H1 (cell line): ENCODE data around the gene LNX2. TPM values are rescaled to one million over a fixed set of nuclear protein-coding genes. Genes with fewer than 3 reads are reported as not detected.

Experiments used
- CTCF ChIA-PET: fragments of 300-600 bp; sonication (Branson Sonifier 250); formaldehyde crosslinking; loops from one replicate; lab custom pipeline; 2021; ENCODE audit not compliant: partially characterized antibody; lab: Charles Lee
- POLR2A ChIA-PET: fragments of 300-600 bp; sonication (Branson Sonifier 250); formaldehyde crosslinking; loops from one replicate; lab custom pipeline; 2021; ENCODE audit warnings: inconsistent platforms; ENCODE audit not compliant: partially characterized antibody; lab: Charles Lee
- DNase-seq, 2 experiments: peaks; one replicate each; pipeline versions ENCODE4 v3.0.0 to v3.0.0-alpha.2; 2010 to 2022; ENCODE audit warnings: low spot score in 2 of 2, low read depth in 1 of 2, mixed read lengths in 1 of 2
- FAIRE-seq: peaks from 2 replicates; lab custom pipeline; 2011; peaks lifted over from hg19 to GRCh38; lab: Jason Lieb, UNC
- H2AFZ ChIP-seq: 2 replicates; pipeline ENCODE4 v1.8.1; 2012; ENCODE audit warnings: low read length, inconsistent platforms
- H2AK5ac ChIP-seq: 2 replicates; pipeline ENCODE4 v1.6.1; 2013; ENCODE audit warnings: low read depth, low read length
- H2BK120ac ChIP-seq: replicated peaks from 2 replicates; pipeline ENCODE3; 2013; ENCODE audit warnings: low read depth, low read length, inconsistent platforms
- H2BK12ac ChIP-seq: 2 replicates; pipeline ENCODE4 v1.6.1; 2013; ENCODE audit warnings: low read depth, low read length
- H2BK15ac ChIP-seq: 2 replicates; pipeline ENCODE4 v1.6.1; 2013; ENCODE audit warnings: low read length
- H2BK20ac ChIP-seq: 2 replicates; pipeline ENCODE4 v1.6.1; 2013; ENCODE audit warnings: low read length
- H2BK5ac ChIP-seq: 2 replicates; pipeline ENCODE4 v1.6.1; 2013; ENCODE audit warnings: low read depth, low read length
- H3K14ac ChIP-seq: 2 replicates; pipeline ENCODE4 v1.6.1; 2013; ENCODE audit warnings: inconsistent platforms; ENCODE audit not compliant: insufficient read length
- H3K18ac ChIP-seq: 2 replicates; pipeline ENCODE4 v1.6.1; 2013; ENCODE audit warnings: low read length; ENCODE audit errors: extremely low read depth
- H3K23ac ChIP-seq: 2 replicates; pipeline ENCODE4 v1.6.1; 2013; ENCODE audit warnings: inconsistent platforms; ENCODE audit not compliant: insufficient read length
- H3K23me2 ChIP-seq: 2 replicates; pipeline ENCODE4 v1.6.1; 2013; ENCODE audit warnings: low read depth, low read length
- H3K27ac ChIP-seq: 2 replicates; pipeline ENCODE4 v1.6.1; 2011; ENCODE audit warnings: low read depth, low read length, inconsistent platforms
- H3K27me3 ChIP-seq, 4 experiments: replicated peaks in 1 of 4; 1 replicate in 1 of 4; 2 replicates in 3 of 4; pipeline versions ENCODE4 v1.6.1 to v1.8.1; 2011 to 2013; ENCODE audit warnings: low read length in 3 of 4, mild to moderate bottlenecking in 3 of 4, inconsistent platforms in 2 of 4, mixed read lengths in 2 of 4, moderate library complexity in 1 of 4; ENCODE audit not compliant: control insufficient read depth in 3 of 4, insufficient read depth in 3 of 4; ENCODE audit errors: extremely low read depth in 1 of 4
- H3K36me3 ChIP-seq, 4 experiments: 2 replicates each; pipeline versions ENCODE4 v1.6.1 to v1.8.1; 2011 to 2013; ENCODE audit warnings: mild to moderate bottlenecking in 4 of 4, low read length in 3 of 4, moderate library complexity in 2 of 4, control low read depth in 1 of 4, inconsistent platforms in 1 of 4; ENCODE audit not compliant: insufficient read depth in 4 of 4, control insufficient read depth in 2 of 4
- H3K4ac ChIP-seq: replicated peaks from 2 replicates; pipeline ENCODE3; 2013; ENCODE audit warnings: low read length, low read depth, mixed read lengths, inconsistent platforms; ENCODE audit not compliant: insufficient read length
- H3K4me1 ChIP-seq, 4 experiments: replicated peaks in 1 of 4; 1 replicate in 1 of 4; 2 replicates in 3 of 4; pipeline versions ENCODE4 v1.6.1 to v1.8.1; 2011 to 2013; ENCODE audit warnings: low read length in 3 of 4, inconsistent platforms in 2 of 4, mixed read lengths in 1 of 4; ENCODE audit not compliant: insufficient read depth in 4 of 4, control insufficient read depth in 3 of 4
- H3K4me2 ChIP-seq, 2 experiments: 2 replicates each; pipeline versions ENCODE4 v1.6.1 to v1.8.1; 2011 to 2013; ENCODE audit warnings: low read depth in 2 of 2, low read length in 2 of 2, control low read depth in 1 of 2, inconsistent platforms in 1 of 2, mild to moderate bottlenecking in 1 of 2; ENCODE audit not compliant: insufficient read depth in 1 of 2
- H3K4me3 ChIP-seq, 4 experiments: fragments of 200-600, 300-600 bp in 1 of 4; sonication (generic), shearing (Covaris generic), sonication (Bioruptor Twin) in 1 of 4; 2 replicates each; pipeline versions ENCODE4 v1.5.1 to v1.8.1; 2011 to 2016; ENCODE audit warnings: low read length in 4 of 4, low read depth in 3 of 4, control low read depth in 2 of 4, inconsistent platforms in 2 of 4, mild to moderate bottlenecking in 2 of 4, mixed read lengths in 1 of 4, moderate library complexity in 1 of 4; ENCODE audit not compliant: insufficient read depth in 2 of 4; ENCODE audit errors: extremely low read depth in 1 of 4
- H3K56ac ChIP-seq: replicated peaks from 2 replicates; pipeline ENCODE3; 2013; ENCODE audit warnings: low read depth, mild to moderate bottlenecking, mixed read lengths, low read length, inconsistent platforms; ENCODE audit not compliant: insufficient read length
- H3K79me1 ChIP-seq: 2 replicates; pipeline ENCODE4 v1.6.1; 2013; ENCODE audit warnings: low read depth, low read length, control low read depth
- H3K79me2 ChIP-seq, 2 experiments: 2 replicates each; pipeline versions ENCODE4 v1.6.1 to v1.8.1; 2012 to 2013; ENCODE audit warnings: low read length in 2 of 2, mild to moderate bottlenecking in 2 of 2, inconsistent platforms in 1 of 2; ENCODE audit not compliant: insufficient read depth in 2 of 2, control insufficient read depth in 1 of 2
- H3K9ac ChIP-seq, 4 experiments: replicated peaks in 1 of 4; 1 replicate in 1 of 4; 2 replicates in 3 of 4; pipeline versions ENCODE4 v1.6.1 to v1.8.1; 2011 to 2013; ENCODE audit warnings: low read depth in 3 of 4, low read length in 3 of 4, control low read depth in 2 of 4, mild to moderate bottlenecking in 2 of 4, moderate library complexity in 2 of 4, inconsistent platforms in 1 of 4; ENCODE audit errors: extremely low read depth in 1 of 4
- H3K9me3 ChIP-seq, 2 experiments: 2 replicates each; pipeline versions ENCODE4 v1.6.1 to v1.8.1; 2012 to 2013; ENCODE audit warnings: mild to moderate bottlenecking in 2 of 2, moderate library complexity in 2 of 2, control low read depth in 1 of 2, inconsistent platforms in 1 of 2, low read depth in 1 of 2, low read length in 1 of 2, mixed read lengths in 1 of 2; ENCODE audit not compliant: insufficient read depth in 2 of 2
- H4K20me1 ChIP-seq, 2 experiments: replicated peaks in 1 of 2; 2 replicates each; pipeline versions ENCODE3 to v1.8.1; 2011 to 2013; ENCODE audit warnings: inconsistent platforms in 2 of 2, low read length in 2 of 2, mild to moderate bottlenecking in 1 of 2; ENCODE audit not compliant: insufficient read depth in 2 of 2, control insufficient read depth in 1 of 2
- H4K5ac ChIP-seq: 2 replicates; pipeline ENCODE4 v1.6.1; 2013; ENCODE audit warnings: low read length, low read depth, mixed read lengths, inconsistent platforms; ENCODE audit not compliant: insufficient read length
- H4K8ac ChIP-seq: 2 replicates; pipeline ENCODE4 v1.8.0; 2013; ENCODE audit warnings: mild to moderate bottlenecking, moderate library complexity, low read length, inconsistent platforms; ENCODE audit not compliant: insufficient read depth; ENCODE audit errors: extremely low read depth
- H4K91ac ChIP-seq: replicated peaks from 2 replicates; pipeline ENCODE3; 2013; ENCODE audit warnings: low read length, mixed read lengths, inconsistent platforms; ENCODE audit not compliant: insufficient read length
- BRCA1 ChIP-seq: IDR thresholded peaks from 2 replicates; pipeline ENCODE4 v1.6.1; 2012; ENCODE audit warnings: low read depth, low read length, improper control_type of control experiment
- CHD1 ChIP-seq: IDR thresholded peaks from 2 replicates; pipeline ENCODE4 v1.6.1; 2012; ENCODE audit warnings: low read depth, low read length, improper control_type of control experiment
- KDM5A ChIP-seq: fragments of 200-600 bp; IDR thresholded peaks from 2 replicates; pipeline ENCODE4 v1.7.1; 2012; ENCODE audit warnings: mild to moderate bottlenecking, low read length, inconsistent platforms, mixed read lengths
- RBBP5 ChIP-seq: IDR thresholded peaks from 2 replicates; pipeline ENCODE4 v1.7.1; 2012; ENCODE audit warnings: low read depth, mild to moderate bottlenecking, inconsistent platforms, low read length, moderate library complexity, borderline replicate concordance
- SIRT6 ChIP-seq: IDR thresholded peaks from one replicate; pipeline ENCODE4 v1.7.1; 2012; ENCODE audit warnings: low read length, inconsistent platforms
- SRF ChIP-seq: IDR thresholded peaks from 2 replicates; pipeline ENCODE4 v1.6.1; 2011; ENCODE audit warnings: mild to moderate bottlenecking, low read depth, low read length, moderate library complexity
- TEAD4 ChIP-seq: IDR thresholded peaks from 2 replicates; pipeline ENCODE4 v1.6.1; 2012; ENCODE audit warnings: low read depth, low read length, inconsistent platforms, mixed read lengths
- WGBS, 2 experiments: shearing (Covaris generic) in 1 of 2; methylation state at CpG; one replicate each; pipeline versions ENCODE4 v1.1.6 to v1.1.7; 2013 to 2015; ENCODE audit warnings: low lambda C conversion rate in 2 of 2, mixed read lengths in 2 of 2, inconsistent platforms in 1 of 2, low coverage in 1 of 2, missing lambda C conversion rate in 1 of 2; ENCODE audit not compliant: insufficient replicate concordance in 2 of 2, insufficient coverage in 1 of 2, insufficient read length in 1 of 2; ENCODE audit errors: extremely low coverage in 1 of 2, missing lambda C conversion rate in 1 of 2; 5-methylcytosine and 5-hydroxymethylcytosine counted together
- polyA plus RNA-seq, 7 experiments: library from polyadenylated mRNA; depleted of rRNA in 3 of 7; stranded (reverse) in 5 of 7; unstranded in 2 of 7; fragments of >200 nt in 5 of 7; fragments of 200-250 nt in 2 of 7; gene quantifications; 1 replicate in 5 of 7; 2 replicates in 1 of 7; 4 replicates in 1 of 7; pipeline versions ENCODE4 v1.2.1 to v1.2.3, GENCODE V29; 2011 to 2013; ENCODE audit warnings: missing spikeins in 2 of 7, mixed read lengths in 2 of 7
- total RNA-seq: library from RNA; stranded (reverse); fragmentation: NEBNext Ultra II Directional; extraction: Animal tissue kit (Norgen Biotek cat#: 25700); gene quantifications from 2 replicates; pipeline ENCODE4 v1.2.1, GENCODE V29; 2021

The LNX2 gene
- total and polyA plus RNA-seq, 2 of the 8 experiments (the other 6 are each of a cell fraction or from before 2014, with no cell fraction given) = 6.4 to 13.9 TPM

- H3K79me1 ChIP-seq = 0 out of 2 replicates have a peak, but pooled peaks cover 5% of the 10 kb centered on the region
- H2AFZ ChIP-seq = no peak overlapping the region
- H4K20me1 ChIP-seq = peaks cover 0 to 8% of the 10 kb centered on the region in 2 experiments
- no peaks in the 10 kb centered on the region for H3K9me3 ChIP-seq
- no peak overlapping the region for H2BK12ac ChIP-seq
- H3K4me1 ChIP-seq = peaks cover 0 to 3% (median 1%) of the 10 kb centered on the region in 4 experiments; a peak in 3 of 7 replicates
- no peak overlapping the region for H2BK5ac ChIP-seq
- no peak overlapping the region for H3K18ac ChIP-seq
- peaks cover 0 to 79% of the 10 kb centered on the region in 2 experiments; a peak in 2 of 4 replicates for H3K79me2 ChIP-seq
- no peak overlapping the region for H2BK20ac ChIP-seq
- no peak overlapping the region for H4K91ac ChIP-seq
- TF ChIP-seq CHD1 = no peak
- no peak for TF ChIP-seq TEAD4
- TF ChIP-seq RBBP5 = no peak
- no peak for TF ChIP-seq KDM5A
- no peak for TF ChIP-seq BRCA1
- no peak for TF ChIP-seq SIRT6
- no peak for TF ChIP-seq SRF
- TF ChIP-seq, all 59 proteins: peak for 0
- CTCF ChIA-PET = interaction anchor here (0.6 kb wide), 2 partner anchors 36 to 994 kb away, joined by 3 to 5 read pairs; no protein-coding TSS in a partner anchor
- H3K4ac ChIP-seq = no peak overlapping the region
- no peak overlapping the region for H2BK120ac ChIP-seq
- H3K9ac ChIP-seq = no peak overlapping the region
- POLR2A ChIA-PET = interaction anchor here (1.9 kb wide), 1 partner anchor 19 kb away, joined by 6 read pairs; the partner anchor contains the start of gene LNX2
- no peak for DNase-seq
- no peak overlapping the region for H2AK5ac ChIP-seq
- no peak overlapping the region for H4K8ac ChIP-seq
- no peak overlapping the region for H3K4me2 ChIP-seq
- no peaks in the 10 kb centered on the region for H3K27me3 ChIP-seq
- H3K27ac ChIP-seq = no peak overlapping the region
- H3K36me3 ChIP-seq = no peaks in the 10 kb centered on the region
- no peak overlapping the region for H2BK15ac ChIP-seq
- H3K23me2 ChIP-seq = no peaks in the 10 kb centered on the region
- H4K5ac ChIP-seq = no peak overlapping the region
- no peak for FAIRE-seq
- H3K4me3 ChIP-seq = no peak overlapping the region
- H3K23ac ChIP-seq = no peak overlapping the region
- 91% methylated on average over 2 of the region's 2 CpGs; no CpG with 5 or more reads in 1 of the 2 experiments for WGBS, 2 experiments
- no peak overlapping the region for H3K56ac ChIP-seq
- H3K14ac ChIP-seq = no peak overlapping the region
These were observed 19.1 kb downstream of the LNX2 start for GRCh38 chr13:27601208-27601607.
